K562 (cell line): ENCODE measurements around the gene MFSD12. TPM values are rescaled to one million over a fixed set of nuclear protein-coding genes. Genes with fewer than 3 reads are reported as not detected.
A peak's percentile ranks its signal among the peaks of the same experiment; 100 is the strongest.

ENCODE experiments used
- ATAC-seq: fragments of 200-7000 bp; cut with Tn5 transposase; 3 replicates; pipeline ENCODE4 v1.9.1; 2020; ENCODE audit warnings: moderate library complexity
- BruUV-seq: library from RNA; stranded (reverse); fragments of 400-500 nt; replicated peaks from 2 replicates; lab custom pipeline; 2021; lab: Mats Ljungman, UMichigan
- CTCF ChIA-PET: fragments of 300-600 bp; formaldehyde crosslinking; extraction: SDS; loops from one replicate; lab custom pipeline; 2021; ENCODE audit warnings: low intra/inter-chr PET ratio; lab: Yijun Ruan, JAX
- POLR2A ChIA-PET: fragments of 300-600, 350-650 bp; sonication (Branson Sonifier 250); formaldehyde crosslinking; extraction: SDS; loops from one replicate; lab custom pipeline; 2021; ENCODE audit warnings: antibody characterized with exemption, inconsistent platforms; lab: Yijun Ruan, JAX
- DNase-seq, 4 experiments: peaks; one replicate each; pipeline versions ENCODE4 v3.0.0 to v3.0.0-alpha.2; 2011 to 2018; ENCODE audit warnings: low spot score in 3 of 4, mixed read lengths in 3 of 4; ENCODE audit errors: extremely low read depth in 1 of 4
- FAIRE-seq: peaks from 2 replicates; lab custom pipeline; 2011; peaks lifted over from hg19 to GRCh38; lab: Jason Lieb, UNC
- H2AFZ ChIP-seq: 2 replicates; pipeline ENCODE4 v1.6.0; 2011; ENCODE audit warnings: low read depth, low read length, control low read depth, inconsistent platforms
- H3K27ac ChIP-seq: fragments of 200-600 bp; 3 replicates; pipeline ENCODE4 v1.8.0; 2011; ENCODE audit warnings: low read depth, mild to moderate bottlenecking, control low read depth, inconsistent platforms, low read length, moderate library complexity, mixed read lengths; ENCODE audit errors: extremely low read depth
- H3K27me3 ChIP-seq, 2 experiments: fragments of 300-600 bp in 1 of 2; 2 replicates in 1 of 2; 3 replicates in 1 of 2; pipeline versions ENCODE4 v1.6.0 to v1.8.0; 2011; ENCODE audit warnings: inconsistent platforms in 2 of 2, low read length in 2 of 2, mild to moderate bottlenecking in 1 of 2, mixed read lengths in 1 of 2, moderate library complexity in 1 of 2; ENCODE audit not compliant: control insufficient read depth in 2 of 2, insufficient read depth in 2 of 2
- H3K36me3 ChIP-seq: fragments of 300-600 bp; 3 replicates; pipeline ENCODE4 v1.8.0; 2011; ENCODE audit warnings: mild to moderate bottlenecking, low read length, inconsistent platforms; ENCODE audit not compliant: control insufficient read depth, insufficient read depth
- H3K4me1 ChIP-seq, 2 experiments: fragments of 200-600 bp in 1 of 2; replicated peaks in 1 of 2; 2 replicates in 1 of 2; 3 replicates in 1 of 2; pipeline versions ENCODE4 v1.5.1 to v1.8.0; 2011; ENCODE audit warnings: inconsistent platforms in 2 of 2, low read length in 2 of 2, mild to moderate bottlenecking in 1 of 2, mixed read lengths in 1 of 2, moderate library complexity in 1 of 2; ENCODE audit not compliant: control insufficient read depth in 2 of 2, insufficient read depth in 2 of 2
- H3K4me2 ChIP-seq: 2 replicates; pipeline ENCODE4 v1.6.1; 2011; ENCODE audit warnings: low read length, control low read depth, inconsistent platforms, mixed read lengths; ENCODE audit not compliant: insufficient read depth
- H3K4me3 ChIP-seq: fragments of 200-600 bp; sonication (generic), shearing (Covaris generic); 2 replicates; pipeline ENCODE4 v1.5.1; 2016; ENCODE audit warnings: control low read depth, inconsistent platforms
- H3K79me2 ChIP-seq: fragments of 200-600 bp; 3 replicates; pipeline ENCODE4 v1.8.0; 2011; ENCODE audit warnings: low read length, inconsistent platforms; ENCODE audit not compliant: control insufficient read depth, insufficient read depth
- H3K9ac ChIP-seq, 2 experiments: 2 replicates each; pipeline versions ENCODE4 v1.6.0 to v1.6.1; 2011; ENCODE audit warnings: low read depth in 2 of 2, low read length in 2 of 2, control low read depth in 1 of 2, inconsistent platforms in 1 of 2, mild to moderate bottlenecking in 1 of 2, mixed read lengths in 1 of 2; ENCODE audit not compliant: insufficient read depth in 1 of 2
- H3K9me1 ChIP-seq: one replicate; pipeline ENCODE4 v1.6.0; 2011; ENCODE audit warnings: inconsistent platforms, mild to moderate bottlenecking, low read length, moderate library complexity; ENCODE audit not compliant: control insufficient read depth, insufficient read depth
- H3K9me3 ChIP-seq: replicated peaks from 2 replicates; pipeline ENCODE4 v1.5.1; 2011; ENCODE audit warnings: low read depth, low read length, inconsistent platforms; ENCODE audit not compliant: control insufficient read depth, insufficient read depth
- H4K20me1 ChIP-seq: replicated peaks from 2 replicates; pipeline ENCODE4 v1.6.1; 2011; ENCODE audit warnings: low read length, inconsistent platforms, mixed read lengths; ENCODE audit not compliant: control insufficient read depth, insufficient read depth
- CHD4 ChIP-seq: fragments of 200-600 bp; sonication (generic); IDR thresholded peaks from 3 replicates; pipeline ENCODE4 v1.6.1; 2012; ENCODE audit warnings: low read depth, mild to moderate bottlenecking, mixed read lengths, low read length, inconsistent platforms; ENCODE audit not compliant: insufficient read depth, insufficient replicate concordance, poor library complexity, severe bottlenecking
- HCFC1 ChIP-seq: IDR thresholded peaks from 2 replicates; pipeline ENCODE4 v1.6.1; 2012; ENCODE audit warnings: low read depth, low read length, improper control_type of control experiment
- IRF2 ChIP-seq: sonication (generic); formaldehyde crosslinking; IDR thresholded peaks from 2 replicates; pipeline ENCODE4 v1.8.1; 2022; ENCODE audit warnings: mild to moderate bottlenecking, missing genetic modification reagents
- LCOR ChIP-seq: sonication (generic); formaldehyde crosslinking; IDR thresholded peaks from 2 replicates; pipeline ENCODE4 v1.8.0; 2022; ENCODE audit warnings: mild to moderate bottlenecking, missing genetic modification reagents
- PTTG1 ChIP-seq: fragments of 450-650 bp; IDR thresholded peaks from 2 replicates; pipeline ENCODE4 v1.6.1; 2016; ENCODE audit warnings: low read depth, mild to moderate bottlenecking, missing genetic modification characterization, missing compliant biosample characterization
- SAFB ChIP-seq: fragments of 200-400 bp; formaldehyde crosslinking; IDR thresholded peaks from 2 replicates; pipeline ENCODE4 v1.6.1; 2017; ENCODE audit warnings: low read depth, low read length, borderline replicate concordance
- SMARCB1 ChIP-seq: IDR thresholded peaks from 2 replicates; pipeline ENCODE4 v1.6.1; 2011; ENCODE audit warnings: improper control_type of control experiment, low read depth; ENCODE audit not compliant: insufficient read length
- STAT5A ChIP-seq: IDR thresholded peaks from 2 replicates; pipeline ENCODE4 v1.6.1; 2012; ENCODE audit warnings: low read length, inconsistent platforms, borderline replicate concordance
- ZNF124 ChIP-seq: sonication (generic); formaldehyde crosslinking; IDR thresholded peaks from 2 replicates; pipeline ENCODE4 v1.8.1; 2022; ENCODE audit warnings: missing genetic modification reagents
- WGBS: fragments of 100-300 bp; shearing (Covaris generic); methylation state at CpG from one replicate; pipeline ENCODE4 v1.1.6; 2016; ENCODE audit warnings: low coverage, mixed read lengths; ENCODE audit not compliant: insufficient coverage; ENCODE audit errors: missing lambda C conversion rate; 5-methylcytosine and 5-hydroxymethylcytosine counted together
- in situ Hi-C: fragments of 300-500 bp; cut with MboI; formaldehyde crosslinking; loops from 4 replicates; pipeline ENCODE4 v1.15.0; 2018; ENCODE audit warnings: inconsistent platforms, mixed read lengths
- intact Hi-C: fragments of 100-400 bp; cut with micrococcal nuclease; formaldehyde crosslinking; loops from 2 replicates; pipeline ENCODE4 v1.14.2; 2022
- polyA plus RNA-seq, 8 experiments: library from polyadenylated mRNA; depleted of rRNA in 4 of 8; stranded (reverse) in 5 of 8; unstranded in 3 of 8; fragments of >200 nt; fragmentation: Nextera tagmentation in 2 of 8; fragmentation: Illumina TruSeq in 1 of 8; extraction: Ambion mirVana in 2 of 8; extraction: Trizol in 1 of 8; gene quantifications; 2 replicates each; pipeline versions ENCODE4 v1.2.1 to v1.2.3, GENCODE V29; 2011 to 2014; ENCODE audit warnings: inconsistent platforms in 1 of 8, missing spikeins in 1 of 8
- total RNA-seq, 7 experiments: library from RNA; depleted of rRNA in 6 of 7; stranded (reverse); fragments of >200 nt in 6 of 7; fragmentation: Illumina TruSeq in 2 of 7; extraction: Trizol in 2 of 7; gene quantifications; 2 replicates each; pipeline versions ENCODE4 v1.2.1 to v1.2.3, GENCODE V29; 2011 to 2021; ENCODE audit warnings: low replicate concordance in 1 of 7
- TF ChIP-seq, protein P1 (sequence below): fragments of 250-450 bp; sonication (Bioruptor Pico); IDR thresholded peaks from 2 replicates; pipeline ENCODE4 v1.5.0; 2021
- TF ChIP-seq, protein P2 (sequence below): fragments of 450-650 bp; IDR thresholded peaks from 2 replicates; pipeline ENCODE4 v1.7.1; 2018; ENCODE audit warnings: mild to moderate bottlenecking, low read depth; ENCODE audit not compliant: partially characterized antibody
- TF ChIP-seq, protein P3 (sequence below): fragments of 450-650 bp; IDR thresholded peaks from 2 replicates; pipeline ENCODE4 v1.6.1; 2014; ENCODE audit warnings: low read depth, mild to moderate bottlenecking, moderate library complexity, borderline replicate concordance

MFSD12 gene
- total and polyA plus RNA-seq, 9 of the 15 experiments (the other 6 are each of a cell fraction or from before 2014, with no cell fraction given) = 0.69 to 112 (median 31.8) TPM

DNA sequence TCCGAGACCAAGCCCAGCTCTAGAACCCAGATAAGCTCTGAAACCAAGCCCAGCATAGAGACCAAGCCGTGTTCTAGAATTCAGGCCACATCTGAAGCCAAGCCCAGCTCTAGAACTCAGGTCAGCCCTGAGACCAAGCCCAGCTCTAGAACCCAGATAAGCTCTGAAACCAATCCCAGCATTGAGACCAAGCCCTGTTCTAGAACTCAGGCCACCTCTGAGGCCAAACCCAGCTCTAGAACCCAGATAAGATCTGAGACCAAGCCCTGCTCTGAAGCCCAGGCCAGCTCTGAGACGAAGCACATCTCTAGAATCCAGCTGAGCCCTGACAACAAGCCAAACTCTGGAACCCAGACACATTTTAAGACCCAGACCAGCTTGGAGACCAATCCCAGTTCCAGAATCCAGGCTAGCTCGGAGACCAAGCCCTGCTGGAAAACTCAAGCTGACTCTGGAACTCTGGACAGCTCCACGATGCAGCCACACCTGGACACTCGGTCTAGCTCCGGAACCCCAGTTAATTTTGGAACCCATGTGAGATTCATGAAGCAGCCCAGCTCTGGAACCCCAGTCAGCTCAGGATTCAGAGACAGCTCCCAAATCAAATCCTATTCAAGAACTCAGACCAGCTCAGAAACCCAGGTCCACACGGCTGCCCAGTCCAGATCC lies 33.7 kb upstream of the MFSD12 start:
- Histone ChIP-seq H3K36me3 (peaks cover 3% of the 10 kb centered on the region; the same call in 1 of the 3 replicates), H3K9me3 (peaks cover 14% of the 10 kb centered on the region), H3K4me3 (no peak overlapping the region), H3K4me1 (peaks cover 0 to 23% of the 10 kb centered on the region in 2 experiments; a peak in 2 of 5 replicates), H2AFZ (no peak overlapping the region), H3K9me1 (no peaks in the 10 kb centered on the region), H3K27ac (no peak overlapping the region), H4K20me1 (no peaks in the 10 kb centered on the region), H3K27me3 (no peaks in the 10 kb centered on the region), H3K9ac (no peak overlapping the region), H3K79me2 (no peaks in the 10 kb centered on the region), H3K4me2 (no peak overlapping the region)
- 52% methylated on average over 8 of the region's 8 CpGs for WGBS
- intact Hi-C loops = no loop called here
- in situ Hi-C loops = no loop called here
- FAIRE-seq = no peak
- DNase-seq = no peak
- BruUV-seq = no TSS peak
- CTCF ChIA-PET = no interaction called here
- ATAC-seq = no peak
- POLR2A ChIA-PET = interaction anchor here (0.6 to 3.1 kb wide), 11 partner anchors 8 to 83 kb away, joined by 3 to 29 read pairs (median 4); partner anchors contain the start of gene TBXA2R
- TF ChIP-seq HCFC1 = no peak
- TF ChIP-seq ZNF124 (CRISPR knock-in tag) = no peak
- no peak for TF ChIP-seq LCOR (CRISPR knock-in tag)
- TF ChIP-seq, protein P1, sequence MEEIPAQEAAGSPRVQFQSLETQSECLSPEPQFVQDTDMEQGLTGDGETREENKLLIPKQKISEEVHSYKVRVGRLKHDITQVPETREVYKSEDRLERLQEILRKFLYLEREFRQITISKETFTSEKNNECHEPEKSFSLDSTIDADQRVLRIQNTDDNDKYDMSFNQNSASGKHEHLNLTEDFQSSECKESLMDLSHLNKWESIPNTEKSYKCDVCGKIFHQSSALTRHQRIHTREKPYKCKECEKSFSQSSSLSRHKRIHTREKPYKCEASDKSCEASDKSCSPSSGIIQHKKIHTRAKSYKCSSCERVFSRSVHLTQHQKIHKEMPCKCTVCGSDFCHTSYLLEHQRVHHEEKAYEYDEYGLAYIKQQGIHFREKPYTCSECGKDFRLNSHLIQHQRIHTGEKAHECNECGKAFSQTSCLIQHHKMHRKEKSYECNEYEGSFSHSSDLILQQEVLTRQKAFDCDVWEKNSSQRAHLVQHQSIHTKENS (CRISPR knock-in tag) = no peak
- TF ChIP-seq STAT5A = 0 out of 2 replicates have a peak, but pooled peaks have one; percentile 7
- no peak for TF ChIP-seq CHD4
- no peak for TF ChIP-seq SMARCB1
- no peak for TF ChIP-seq SAFB
- no peak for TF ChIP-seq PTTG1
- TF ChIP-seq IRF2 = no peak
- TF ChIP-seq, protein P2, sequence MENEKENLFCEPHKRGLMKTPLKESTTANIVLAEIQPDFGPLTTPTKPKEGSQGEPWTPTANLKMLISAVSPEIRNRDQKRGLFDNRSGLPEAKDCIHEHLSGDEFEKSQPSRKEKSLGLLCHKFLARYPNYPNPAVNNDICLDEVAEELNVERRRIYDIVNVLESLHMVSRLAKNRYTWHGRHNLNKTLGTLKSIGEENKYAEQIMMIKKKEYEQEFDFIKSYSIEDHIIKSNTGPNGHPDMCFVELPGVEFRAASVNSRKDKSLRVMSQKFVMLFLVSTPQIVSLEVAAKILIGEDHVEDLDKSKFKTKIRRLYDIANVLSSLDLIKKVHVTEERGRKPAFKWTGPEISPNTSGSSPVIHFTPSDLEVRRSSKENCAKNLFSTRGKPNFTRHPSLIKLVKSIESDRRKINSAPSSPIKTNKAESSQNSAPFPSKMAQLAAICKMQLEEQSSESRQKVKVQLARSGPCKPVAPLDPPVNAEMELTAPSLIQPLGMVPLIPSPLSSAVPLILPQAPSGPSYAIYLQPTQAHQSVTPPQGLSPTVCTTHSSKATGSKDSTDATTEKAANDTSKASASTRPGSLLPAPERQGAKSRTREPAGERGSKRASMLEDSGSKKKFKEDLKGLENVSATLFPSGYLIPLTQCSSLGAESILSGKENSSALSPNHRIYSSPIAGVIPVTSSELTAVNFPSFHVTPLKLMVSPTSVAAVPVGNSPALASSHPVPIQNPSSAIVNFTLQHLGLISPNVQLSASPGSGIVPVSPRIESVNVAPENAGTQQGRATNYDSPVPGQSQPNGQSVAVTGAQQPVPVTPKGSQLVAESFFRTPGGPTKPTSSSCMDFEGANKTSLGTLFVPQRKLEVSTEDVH = peak; percentile 39
- TF ChIP-seq, protein P3, sequence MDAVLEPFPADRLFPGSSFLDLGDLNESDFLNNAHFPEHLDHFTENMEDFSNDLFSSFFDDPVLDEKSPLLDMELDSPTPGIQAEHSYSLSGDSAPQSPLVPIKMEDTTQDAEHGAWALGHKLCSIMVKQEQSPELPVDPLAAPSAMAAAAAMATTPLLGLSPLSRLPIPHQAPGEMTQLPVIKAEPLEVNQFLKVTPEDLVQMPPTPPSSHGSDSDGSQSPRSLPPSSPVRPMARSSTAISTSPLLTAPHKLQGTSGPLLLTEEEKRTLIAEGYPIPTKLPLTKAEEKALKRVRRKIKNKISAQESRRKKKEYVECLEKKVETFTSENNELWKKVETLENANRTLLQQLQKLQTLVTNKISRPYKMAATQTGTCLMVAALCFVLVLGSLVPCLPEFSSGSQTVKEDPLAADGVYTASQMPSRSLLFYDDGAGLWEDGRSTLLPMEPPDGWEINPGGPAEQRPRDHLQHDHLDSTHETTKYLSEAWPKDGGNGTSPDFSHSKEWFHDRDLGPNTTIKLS = peak; percentile 98; the same call in 1 of the 2 replicates
